Activated T-helper 1 cell treated with Interleukin-2 at 50 U/mL for 16 hours (primary cell): Measurements from ENCODE around the gene SMOC2.

Experiments used
- DNase-seq: peaks from one replicate; pipeline ENCODE4 v3.0.0-alpha.2; 2020; ENCODE audit warnings: low read depth

SMOC2 gene, protein sequence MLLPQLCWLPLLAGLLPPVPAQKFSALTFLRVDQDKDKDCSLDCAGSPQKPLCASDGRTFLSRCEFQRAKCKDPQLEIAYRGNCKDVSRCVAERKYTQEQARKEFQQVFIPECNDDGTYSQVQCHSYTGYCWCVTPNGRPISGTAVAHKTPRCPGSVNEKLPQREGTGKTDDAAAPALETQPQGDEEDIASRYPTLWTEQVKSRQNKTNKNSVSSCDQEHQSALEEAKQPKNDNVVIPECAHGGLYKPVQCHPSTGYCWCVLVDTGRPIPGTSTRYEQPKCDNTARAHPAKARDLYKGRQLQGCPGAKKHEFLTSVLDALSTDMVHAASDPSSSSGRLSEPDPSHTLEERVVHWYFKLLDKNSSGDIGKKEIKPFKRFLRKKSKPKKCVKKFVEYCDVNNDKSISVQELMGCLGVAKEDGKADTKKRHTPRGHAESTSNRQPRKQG

DNA sequence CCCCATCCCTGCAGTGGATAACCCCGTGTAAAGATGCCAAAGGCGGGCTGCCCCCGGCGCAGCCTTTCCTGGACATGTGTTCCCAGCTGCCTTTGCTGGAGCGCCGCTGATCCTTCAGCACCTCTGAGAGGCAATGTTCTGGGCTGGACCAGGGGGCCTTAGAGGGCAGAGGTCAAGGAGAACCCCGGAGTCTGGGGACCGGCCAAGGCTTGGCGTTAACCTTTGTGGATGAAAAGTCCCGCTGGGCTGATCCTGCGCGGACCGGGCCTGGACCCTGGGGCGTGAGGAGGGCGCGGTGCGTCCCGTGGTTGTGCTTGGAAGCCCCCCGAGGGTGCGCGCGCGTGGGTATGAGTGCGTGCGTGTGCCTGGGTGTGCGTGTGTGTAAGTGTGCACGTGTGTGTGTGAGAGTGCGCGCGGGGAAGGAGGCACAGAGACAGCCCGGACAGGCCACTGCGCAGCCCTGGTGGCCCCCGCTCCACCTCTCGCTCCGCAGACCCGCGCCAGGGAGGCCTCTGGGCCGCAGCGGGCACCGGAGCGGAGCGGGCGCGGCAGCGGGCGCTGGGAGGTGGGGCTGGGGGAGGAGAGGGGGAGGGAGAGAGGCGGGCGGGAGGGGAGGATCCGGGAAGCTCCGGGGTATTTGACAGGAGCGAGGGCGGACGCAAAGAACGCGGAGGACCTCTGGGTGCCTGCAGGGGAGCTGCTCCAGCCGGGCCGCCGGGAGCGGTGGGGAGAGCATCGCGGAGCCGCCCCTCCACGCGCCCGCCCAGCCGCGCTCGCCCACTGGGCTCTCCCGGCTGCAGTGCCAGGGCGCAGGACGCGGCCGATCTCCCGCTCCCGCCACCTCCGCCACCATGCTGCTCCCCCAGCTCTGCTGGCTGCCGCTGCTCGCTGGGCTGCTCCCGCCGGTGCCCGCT, at the start of gene SMOC2:
Gene SMOC2, plus strand, starts transcription at position 665 of the 914 bp plus-strand sequence. Its CDS starts 187 bp downstream, at position 852.
- no peak for DNase-seq

DNA sequence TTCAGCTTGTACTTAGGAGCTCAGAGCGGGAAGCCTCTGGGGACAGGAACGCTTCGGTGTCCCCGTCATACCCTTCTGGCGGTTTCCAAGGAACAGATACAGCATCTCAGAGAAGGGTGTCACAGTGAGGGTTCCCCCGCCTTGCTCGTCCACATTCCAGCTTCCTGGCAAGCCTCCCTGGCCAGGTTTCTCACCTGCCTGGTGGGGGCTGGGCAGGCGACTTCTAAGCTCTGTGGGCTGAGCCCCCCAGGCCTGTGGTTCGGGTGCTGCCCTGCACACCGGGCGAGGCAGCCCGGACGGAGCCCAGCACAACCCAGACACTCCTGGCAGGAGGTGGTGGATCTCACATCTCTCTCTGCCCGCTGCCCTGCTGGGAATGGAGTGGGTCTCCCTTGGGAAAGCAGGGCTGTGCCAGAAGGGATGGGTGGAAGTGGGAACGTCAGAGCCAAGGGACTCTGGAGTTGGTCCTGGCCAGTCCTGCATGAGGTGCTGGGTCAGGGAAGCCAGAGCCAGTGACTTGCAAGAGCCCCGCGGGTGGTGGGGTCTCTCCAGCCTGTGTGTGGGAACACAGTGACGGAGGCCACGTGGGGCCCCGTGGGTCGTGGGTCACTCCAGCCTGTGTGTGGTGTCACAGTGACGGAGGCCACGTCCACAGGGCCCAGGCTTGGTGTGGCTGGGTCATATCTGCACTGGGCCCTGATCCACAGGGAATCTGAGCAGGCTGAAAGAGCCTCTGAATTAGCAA, 47.7 kb upstream of the SMOC2 start:
- DNase-seq: no peak

DNA sequence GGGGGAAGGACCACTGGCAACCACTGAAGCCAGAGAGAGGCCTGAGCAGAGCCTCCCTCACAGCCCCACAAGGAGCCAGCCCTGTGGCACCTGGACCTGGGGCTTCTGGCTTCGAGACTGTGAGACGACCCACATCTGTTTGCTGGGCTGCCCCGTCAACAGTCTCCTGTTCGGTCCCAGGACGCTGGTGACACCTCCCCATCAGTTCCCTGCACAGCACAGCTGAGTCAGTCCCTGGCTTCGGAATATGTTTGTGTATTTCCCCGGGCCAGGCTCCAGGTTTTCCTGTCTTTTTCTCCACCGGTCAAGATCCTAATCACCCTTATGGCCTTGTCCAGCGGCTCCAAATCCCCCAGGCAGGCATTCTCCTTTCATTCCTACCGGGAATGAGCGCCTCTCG, 46.4 kb upstream of the SMOC2 start:
- DNase-seq: no peak

DNA sequence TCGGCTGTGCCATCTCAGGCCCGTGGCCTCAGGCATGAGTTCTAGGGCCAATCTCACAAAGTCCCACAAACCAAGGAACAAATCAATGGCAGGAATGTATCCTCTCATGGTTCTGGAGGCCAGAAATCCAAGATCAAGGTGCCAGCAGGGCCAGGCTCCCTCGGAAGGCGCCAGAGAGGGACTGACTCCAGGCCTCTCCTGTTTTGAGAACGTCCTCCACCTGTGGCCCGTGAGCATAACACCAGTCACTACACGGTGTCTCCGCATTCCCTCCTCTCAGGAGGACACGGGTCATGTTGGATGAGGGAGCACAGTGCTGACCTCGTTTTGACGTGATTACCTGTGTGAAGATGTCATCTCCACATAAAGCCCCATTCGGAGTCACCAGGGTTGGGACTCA, 45.0 kb upstream of the SMOC2 start:
- DNase-seq: no peak

DNA sequence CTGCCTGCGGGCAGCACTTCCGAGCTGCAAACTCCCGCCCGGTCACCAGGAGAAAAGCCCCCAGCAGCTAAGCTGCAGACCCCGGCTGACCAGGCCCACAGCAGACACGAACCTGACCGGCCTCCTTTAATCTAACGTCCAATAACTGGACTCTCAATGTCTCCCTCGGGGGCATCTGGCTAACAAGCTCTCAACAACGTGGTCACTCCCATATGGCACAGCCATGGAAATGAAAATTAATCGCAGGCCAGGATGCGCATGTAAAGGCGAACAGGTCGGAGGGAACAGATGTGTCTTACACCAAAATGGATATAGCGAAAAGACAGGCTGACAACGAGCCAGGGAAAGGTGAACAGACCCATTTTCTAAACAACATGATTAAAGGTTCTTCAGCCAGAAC, 44.4 kb upstream of the SMOC2 start:
- DNase-seq: no peak

DNA sequence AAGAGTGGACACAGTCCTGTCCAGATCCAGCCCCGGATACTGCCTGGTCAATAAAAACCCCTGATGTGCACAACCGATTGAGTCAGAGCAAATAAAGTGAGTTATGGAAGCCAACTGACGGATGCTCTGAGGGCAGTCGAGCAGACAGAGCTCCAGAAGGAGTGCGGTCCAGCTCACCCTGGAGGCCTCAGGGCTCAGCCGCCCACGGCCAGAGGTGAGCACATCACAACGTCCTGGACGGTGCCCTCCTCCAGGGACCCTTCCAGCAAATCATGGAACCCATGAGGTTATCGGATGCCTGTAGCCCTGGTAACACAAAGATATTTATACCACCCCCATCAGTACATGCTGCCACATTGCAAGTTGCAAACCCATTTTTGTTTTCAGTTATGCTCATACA, 44.0 kb upstream of the SMOC2 start:
- DNase-seq: no peak

DNA sequence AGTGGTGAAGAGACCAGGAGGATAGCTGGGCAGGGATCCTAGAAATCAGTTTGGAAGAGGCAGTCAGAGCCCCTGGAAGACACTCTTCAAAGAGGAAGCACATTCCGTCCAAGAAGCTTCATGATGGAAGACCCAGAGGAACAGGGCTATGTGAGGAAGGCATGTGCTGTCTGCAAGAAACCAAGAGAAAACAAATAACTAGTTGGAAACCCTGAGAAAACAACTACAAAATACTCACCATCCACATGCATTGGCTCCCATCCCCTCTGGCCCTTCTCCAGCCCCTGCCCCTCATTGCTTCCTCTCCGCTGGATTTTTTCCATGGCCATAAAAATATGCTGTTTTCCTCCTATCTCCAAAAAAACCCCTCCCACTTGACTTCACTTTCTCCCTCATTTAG, 40.9 kb upstream of the SMOC2 start:
- DNase-seq: no peak

DNA sequence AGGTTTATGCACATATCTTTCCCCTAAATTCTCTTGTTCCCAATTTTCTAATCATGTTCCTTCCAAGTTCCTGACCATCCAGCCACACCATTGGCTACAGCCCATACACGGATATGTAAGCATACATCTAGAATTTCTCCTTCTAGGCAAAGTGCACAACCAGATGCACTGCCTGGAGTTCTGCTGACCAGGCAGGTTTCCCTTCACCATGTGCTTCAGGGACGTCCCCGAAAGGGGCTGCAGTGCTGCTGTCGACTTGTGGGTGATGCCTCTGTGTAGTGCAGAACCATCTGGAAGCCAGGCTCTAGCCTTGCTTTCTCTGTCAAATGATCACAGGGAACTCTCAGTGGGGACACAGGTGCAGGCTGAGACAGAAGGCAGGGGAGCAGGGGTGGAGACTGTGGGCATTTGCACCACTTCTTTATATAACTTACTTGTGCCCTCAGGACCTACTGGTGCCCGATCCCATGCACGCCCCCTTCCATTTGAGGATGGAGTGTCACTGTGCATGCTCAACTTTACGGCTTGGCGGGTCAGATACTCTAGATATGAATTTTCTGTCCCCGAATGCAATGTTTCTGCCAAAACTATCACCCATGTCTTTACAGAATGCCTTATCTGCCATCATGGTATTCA, 37.5 kb upstream of the SMOC2 start:
- DNase-seq: no peak

DNA sequence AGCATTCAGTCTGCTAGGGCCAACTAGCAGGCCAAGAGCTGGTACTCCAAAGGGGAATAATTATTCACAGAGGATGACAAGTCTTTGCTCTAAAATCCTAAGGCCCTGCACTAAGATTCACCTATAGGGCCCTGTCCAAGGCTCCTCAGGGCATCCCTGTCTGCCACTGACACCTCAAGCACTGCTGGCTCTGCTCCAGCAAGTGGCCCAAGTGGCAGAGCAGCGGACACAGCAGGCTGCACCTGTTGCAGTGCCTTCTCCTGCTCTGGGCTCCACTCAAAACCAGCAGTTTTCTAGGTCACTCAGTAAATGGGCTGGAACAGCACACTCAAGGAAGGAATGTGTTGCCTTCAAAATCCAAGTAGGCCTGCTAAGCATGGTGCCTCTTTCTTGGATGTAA, 36.4 kb upstream of the SMOC2 start:
- DNase-seq: no peak

DNA sequence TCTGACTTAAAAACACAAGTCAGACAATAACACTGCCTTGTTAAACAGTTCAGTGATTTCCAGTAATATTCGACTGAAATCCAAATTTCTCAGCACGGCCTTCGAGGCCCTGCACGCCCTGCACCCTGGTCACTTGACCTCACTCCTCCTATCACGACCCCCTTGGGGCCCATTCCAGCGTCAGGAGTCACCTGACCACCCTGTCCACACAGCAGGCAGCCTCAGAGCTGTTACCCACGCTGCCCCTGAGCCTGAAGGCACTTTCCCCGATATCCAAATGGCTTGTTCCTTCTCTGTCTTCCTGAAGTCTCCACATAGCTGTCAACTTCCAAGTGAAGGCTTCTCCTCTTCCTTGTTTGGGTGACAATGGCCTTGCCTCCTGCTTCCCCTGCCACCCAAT, 33.1 kb upstream of the SMOC2 start:
- no peak for DNase-seq

DNA sequence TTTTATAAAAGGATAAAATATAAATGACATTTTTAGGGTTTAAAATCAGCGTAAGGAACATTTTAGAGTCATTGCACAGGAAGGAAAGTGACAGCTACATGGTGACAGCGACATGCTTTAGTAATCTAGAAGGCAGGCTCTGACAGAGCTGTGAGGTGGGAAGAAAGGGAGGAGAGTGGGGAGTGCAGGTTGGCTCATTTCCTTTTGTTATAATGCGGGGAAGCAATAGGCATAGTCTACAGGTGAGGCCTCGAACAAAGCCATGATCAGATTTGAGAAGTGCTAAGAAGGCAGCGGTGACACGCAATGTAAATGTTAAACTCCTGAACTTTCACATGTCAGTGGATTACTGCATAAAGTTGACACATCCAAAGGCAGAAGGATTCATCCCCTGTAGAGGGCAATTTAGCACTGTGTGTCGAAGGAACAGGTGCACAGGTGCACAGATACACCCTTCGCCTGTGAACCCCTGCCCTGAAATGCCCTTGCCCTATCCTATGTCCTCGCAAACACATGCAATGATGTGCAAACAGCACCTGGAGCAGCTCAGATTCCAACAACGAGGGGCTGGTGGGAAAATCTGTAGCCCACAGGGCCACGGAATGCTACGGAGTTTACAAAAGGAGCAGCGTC, 32.4 kb upstream of the SMOC2 start:
- DNase-seq: no peak

DNA sequence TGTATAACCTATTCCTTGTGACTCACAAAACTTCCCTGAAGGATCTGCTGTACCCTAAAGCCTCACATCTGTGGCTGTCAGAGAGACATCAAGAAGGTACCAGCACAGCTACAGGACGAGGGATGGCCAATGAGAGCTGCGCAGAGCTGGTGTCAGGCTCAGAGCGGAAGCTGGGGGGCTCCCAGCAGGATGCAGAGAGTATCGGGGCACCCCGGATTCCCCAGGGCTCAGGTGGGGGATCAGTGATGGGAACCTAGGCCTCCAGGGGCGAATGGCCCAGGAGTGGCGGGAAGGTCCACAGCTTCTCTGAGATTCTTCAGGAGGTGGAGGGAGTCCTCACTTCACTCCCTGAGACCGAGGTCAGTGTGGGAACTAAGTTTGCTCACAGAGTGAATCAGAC, 30.9 kb upstream of the SMOC2 start:
- no peak for DNase-seq

DNA sequence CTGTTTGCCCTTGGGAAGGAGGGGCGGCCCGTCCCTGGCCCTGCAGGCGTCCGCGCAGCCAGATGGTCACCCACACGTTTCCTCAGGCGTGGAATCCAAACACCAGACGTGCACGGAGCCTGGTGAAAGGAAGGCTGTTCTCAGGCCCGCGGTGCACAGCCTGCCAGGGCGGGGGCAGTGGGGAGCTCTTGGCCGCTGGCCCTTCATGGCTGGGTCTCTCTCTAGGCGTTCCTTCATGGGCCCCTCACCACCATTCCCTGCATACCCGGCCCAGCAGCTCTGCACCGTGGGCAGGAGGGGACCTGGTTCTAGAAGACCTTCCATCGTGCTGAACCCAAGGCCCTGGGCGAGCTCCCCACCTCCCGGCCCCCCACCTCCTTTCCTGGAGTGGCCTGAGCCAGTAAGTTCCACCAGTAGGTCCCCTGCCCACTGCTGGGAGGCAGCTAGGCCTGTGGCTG, 30.4 kb upstream of the SMOC2 start:
- DNase-seq: no peak

DNA sequence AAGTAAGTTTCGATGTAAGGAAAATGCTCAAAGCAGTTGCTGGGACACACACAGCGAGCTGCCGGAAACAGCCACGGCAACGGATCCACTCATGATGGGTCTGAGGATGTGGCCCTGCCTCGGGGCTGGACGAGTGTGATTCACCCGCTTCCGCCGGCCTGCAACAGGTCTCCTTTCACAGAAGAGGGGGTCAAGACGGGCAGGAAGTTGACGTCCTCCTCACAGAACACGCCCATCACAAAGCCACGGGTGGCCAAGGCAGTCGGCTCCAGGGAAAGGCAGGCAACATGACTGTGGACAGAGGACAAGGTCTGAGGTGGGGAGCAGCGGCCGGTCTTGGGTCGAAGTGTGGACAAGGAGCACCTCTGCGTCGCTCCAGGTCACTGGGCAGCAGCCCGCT, 29.9 kb upstream of the SMOC2 start:
- DNase-seq: no peak

DNA sequence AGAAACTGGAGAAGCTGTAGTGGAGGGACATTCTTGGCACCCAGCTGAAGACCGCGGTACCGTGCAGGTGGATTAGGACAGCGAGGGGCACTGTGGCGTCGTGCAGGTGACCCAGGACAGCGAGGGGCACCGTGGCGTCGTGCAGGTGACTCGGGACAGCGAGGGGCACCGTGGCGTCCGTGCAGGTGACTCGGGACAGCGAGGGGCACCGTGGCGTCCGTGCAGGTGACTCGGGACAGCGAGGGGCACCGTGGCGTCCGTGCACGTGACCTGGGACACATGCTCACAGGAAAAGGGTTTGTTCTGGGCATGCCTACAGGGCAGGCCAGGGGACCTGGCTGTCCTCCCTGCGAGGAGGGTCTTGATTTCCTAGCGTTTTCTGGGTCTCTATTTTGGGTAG, 29.2 kb upstream of the SMOC2 start:
- no peak for DNase-seq

DNA sequence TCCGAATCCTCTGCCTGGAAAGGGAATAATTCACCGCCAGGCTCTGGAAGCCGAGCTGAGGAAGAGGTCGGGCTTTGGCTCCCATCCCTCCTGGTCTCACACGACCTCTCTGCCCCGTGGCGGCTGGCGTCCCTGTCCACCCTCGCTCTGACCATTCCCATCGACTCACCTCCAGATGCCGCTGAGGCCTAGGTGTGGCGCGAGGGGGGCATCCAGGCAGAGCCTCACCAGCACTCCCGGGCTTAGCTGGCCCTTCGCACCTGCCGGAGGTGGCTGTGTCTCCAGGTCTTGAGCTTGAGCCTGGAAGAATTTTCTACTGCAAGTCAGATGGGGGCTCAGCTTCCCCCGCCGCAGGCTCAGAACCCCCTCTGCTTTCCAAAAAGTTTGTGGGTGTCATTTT, 28.5 kb upstream of the SMOC2 start:
- no peak for DNase-seq

DNA sequence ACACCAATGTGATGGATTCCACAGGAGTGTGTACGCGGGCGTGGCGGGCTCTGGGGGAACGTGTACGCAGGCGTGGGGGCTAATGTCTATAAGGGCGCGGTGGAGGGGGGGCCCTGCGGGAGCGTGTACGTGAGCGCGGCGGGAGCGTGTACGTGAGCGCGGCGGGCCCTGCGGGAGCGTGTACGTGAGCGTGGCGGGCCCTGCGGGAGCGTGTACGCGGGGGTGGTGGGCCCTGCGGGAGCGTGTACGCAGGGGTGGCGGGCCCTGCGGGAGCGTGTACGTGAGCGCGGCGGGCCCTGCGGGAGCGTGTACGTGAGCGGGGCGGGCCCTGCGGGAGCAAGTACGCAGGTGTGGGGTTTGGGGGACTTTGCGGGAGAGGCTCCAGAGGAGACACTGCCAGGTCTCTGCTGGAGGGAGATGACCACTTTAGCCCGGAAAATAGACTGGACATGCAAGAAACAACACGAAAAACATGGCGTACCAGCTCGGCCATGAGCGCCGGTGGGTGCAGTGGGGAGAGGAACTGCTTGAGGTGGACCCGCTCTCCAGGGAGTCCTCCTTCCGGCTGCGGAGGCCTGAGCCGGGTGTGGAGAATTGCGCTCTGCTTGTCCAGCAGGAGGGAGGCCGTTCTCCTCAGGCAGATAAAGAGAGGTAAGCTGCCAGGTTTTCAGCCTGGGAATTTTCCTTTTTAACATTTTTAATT, 27.8 kb upstream of the SMOC2 start:
- DNase-seq: no peak

DNA sequence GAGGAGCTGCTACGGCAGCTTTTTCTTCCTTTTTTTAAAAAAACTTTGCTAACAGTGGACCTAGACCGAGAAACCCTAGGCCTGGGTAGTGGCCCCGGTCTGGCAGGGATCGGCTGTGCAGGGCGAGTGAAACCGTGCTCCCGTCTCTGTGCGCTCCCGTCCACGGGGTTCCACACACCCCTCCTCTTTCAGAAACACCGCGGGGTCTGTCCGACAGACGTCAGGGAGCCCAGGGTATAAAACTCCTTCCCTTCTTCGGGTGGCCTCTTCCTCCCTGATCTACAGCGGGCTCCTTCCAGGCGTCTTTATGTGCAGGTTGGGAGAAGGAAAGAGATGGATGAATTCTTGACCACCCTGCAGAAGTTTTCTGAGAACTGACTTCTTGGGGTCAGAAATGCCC, 27.1 kb upstream of the SMOC2 start:
- no peak for DNase-seq

DNA sequence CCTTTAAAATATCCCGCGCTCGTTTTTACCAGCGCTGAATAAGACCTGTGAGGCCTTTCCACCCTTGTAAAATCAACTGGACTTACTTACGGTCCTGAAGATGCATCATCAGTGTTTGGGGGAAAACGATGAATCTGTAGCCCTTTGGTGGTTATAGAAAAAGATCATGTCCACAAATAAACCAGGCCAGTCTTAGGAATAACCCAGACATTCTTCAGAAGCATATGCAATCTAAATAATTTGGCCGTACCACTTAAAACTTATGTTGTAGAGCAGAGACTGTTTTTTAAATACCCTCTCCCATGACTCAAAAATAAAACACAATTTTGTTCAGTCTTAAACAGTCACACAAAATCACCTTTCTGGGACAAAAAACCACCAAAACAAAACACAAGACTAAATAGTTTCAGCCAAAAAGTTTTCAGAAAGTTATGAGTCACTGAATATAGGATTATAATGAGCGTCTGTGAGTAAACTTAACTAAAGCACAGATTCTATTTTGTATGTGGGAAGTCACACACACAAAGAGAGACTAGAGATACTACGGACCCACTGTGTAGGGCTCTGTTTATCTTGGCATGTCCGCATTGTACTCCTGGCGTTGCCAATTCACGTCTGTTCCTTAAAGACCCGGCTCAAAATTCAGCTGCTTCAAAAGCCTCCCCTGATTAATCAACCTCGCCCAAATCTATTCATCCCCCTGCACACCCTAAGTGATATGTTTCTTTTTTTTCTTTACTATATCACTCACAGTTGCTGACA, 26.5 kb upstream of the SMOC2 start:
- no peak for DNase-seq
